KMS-11 (cell line): Measurements from ENCODE around the gene CH25H.

Experiments
- H2AFZ ChIP-seq: fragments of 200-600 bp; sonication (generic); 2 replicates; pipeline ENCODE4 v1.6.1; 2016; ENCODE audit warnings: antibody characterized with exemption, mixed run types, low read depth
- H3K27ac ChIP-seq: fragments of 200-600 bp; sonication (generic); 2 replicates; pipeline ENCODE4 v1.6.1; 2016; ENCODE audit warnings: mild to moderate bottlenecking, mixed run types
- H3K27me3 ChIP-seq: fragments of 200-600 bp; sonication (generic); 2 replicates; pipeline ENCODE4 v1.6.1; 2017; ENCODE audit warnings: mild to moderate bottlenecking, low read depth, mixed run types, moderate library complexity; ENCODE audit not compliant: insufficient read depth
- H3K36me3 ChIP-seq: fragments of 200-600 bp; sonication (generic); 2 replicates; pipeline ENCODE4 v1.6.1; 2017; ENCODE audit warnings: mild to moderate bottlenecking, mixed run types; ENCODE audit not compliant: insufficient read depth
- H3K4me1 ChIP-seq: fragments of 200-600 bp; sonication (generic); 2 replicates; pipeline ENCODE4 v1.6.1; 2016; ENCODE audit warnings: mild to moderate bottlenecking, low read depth, mixed run types; ENCODE audit not compliant: poor library complexity, severe bottlenecking
- H3K4me2 ChIP-seq: fragments of 200-600 bp; sonication (generic); 2 replicates; pipeline ENCODE4 v1.7.0; 2016; ENCODE audit warnings: mild to moderate bottlenecking, mixed run types
- H3K4me3 ChIP-seq: fragments of 200-600 bp; sonication (generic); IDR thresholded peaks from 2 replicates; pipeline ENCODE4 v1.6.1; 2017; ENCODE audit warnings: low read depth, low read length, mixed read lengths; ENCODE audit not compliant: insufficient read depth
- H3K79me2 ChIP-seq: fragments of 200-600 bp; sonication (generic); 2 replicates; pipeline ENCODE4 v1.6.1; 2016; ENCODE audit warnings: low read depth, mixed run types; ENCODE audit not compliant: insufficient read depth
- H3K9ac ChIP-seq: fragments of 200-600 bp; sonication (generic); 2 replicates; pipeline ENCODE4 v1.6.1; 2016; ENCODE audit warnings: mild to moderate bottlenecking, mixed run types
- H4K20me1 ChIP-seq: fragments of 200-600 bp; sonication (generic); 2 replicates; pipeline ENCODE4 v1.6.1; 2016; ENCODE audit warnings: mild to moderate bottlenecking, mixed run types; ENCODE audit not compliant: insufficient read depth
- CTCF ChIP-seq: fragments of 200-600 bp; sonication (generic); conservative IDR thresholded peaks from 2 replicates; pipeline ENCODE4 v1.6.1; 2017; ENCODE audit warnings: low read depth, mild to moderate bottlenecking, antibody characterized with exemption, low read length, moderate library complexity, mixed read lengths

Gene CH25H

GRCh38 chr10:89217057-89217990 lies 10.2 kb upstream of the CH25H start:
- TF ChIP-seq CTCF: peak; percentile 75
- no peak overlapping the region for H3K9ac ChIP-seq

GRCh38 chr10:89216056-89216455 lies 8.9 kb upstream of the CH25H start:
- H3K9ac ChIP-seq: no peak overlapping the region
- no peaks in the 10 kb centered on the region for H3K36me3 ChIP-seq
- H3K27me3 ChIP-seq: no peaks in the 10 kb centered on the region
- no peak for TF ChIP-seq CTCF
- H3K27ac ChIP-seq: no peak overlapping the region
- H3K4me2 ChIP-seq: no peak overlapping the region
- H3K4me3 ChIP-seq: no peak overlapping the region
- no peak overlapping the region for H2AFZ ChIP-seq
- H3K4me1 ChIP-seq: peaks cover 10% of the 10 kb centered on the region
- H4K20me1 ChIP-seq: no peaks in the 10 kb centered on the region
- no peaks in the 10 kb centered on the region for H3K79me2 ChIP-seq

More at GRCh38 chr10:89217057-89217990, 10.2 kb upstream of the CH25H start:
- H3K4me3 ChIP-seq: no peak overlapping the region
- peak overlapping the region; percentile 25 for H3K4me2 ChIP-seq
- no peak overlapping the region for H2AFZ ChIP-seq
- no peaks in the 10 kb centered on the region for H3K36me3 ChIP-seq
- no peaks in the 10 kb centered on the region for H3K79me2 ChIP-seq
- H3K27ac ChIP-seq: no peak overlapping the region
- no peaks in the 10 kb centered on the region for H4K20me1 ChIP-seq
- H3K27me3 ChIP-seq: no peaks in the 10 kb centered on the region
- H3K4me1 ChIP-seq: peaks cover 10% of the 10 kb centered on the region

- TF ChIP-seq CTCF: no peak
These were observed 8.4 kb upstream of the CH25H start for GRCh38 chr10:89215511-89215910.

GRCh38 chr10:89214566-89215165 lies 7.5 kb upstream of the CH25H start:
- TF ChIP-seq CTCF: no peak
- no peak overlapping the region for H3K4me2 ChIP-seq
- no peaks in the 10 kb centered on the region for H3K27me3 ChIP-seq
- H3K36me3 ChIP-seq: no peaks in the 10 kb centered on the region
- no peaks in the 10 kb centered on the region for H3K79me2 ChIP-seq
- H3K4me3 ChIP-seq: no peak overlapping the region
- H3K27ac ChIP-seq: no peak overlapping the region
- H2AFZ ChIP-seq: no peak overlapping the region
- no peak overlapping the region for H3K9ac ChIP-seq
- no peaks in the 10 kb centered on the region for H4K20me1 ChIP-seq
- peaks cover 10% of the 10 kb centered on the region for H3K4me1 ChIP-seq

More at GRCh38 chr10:89215511-89215910, 8.4 kb upstream of the CH25H start:
- Histone ChIP-seq H3K79me2 (no peaks in the 10 kb centered on the region), H3K4me3 (no peak overlapping the region), H3K9ac (no peak overlapping the region), H3K4me1 (peaks cover 10% of the 10 kb centered on the region), H4K20me1 (no peaks in the 10 kb centered on the region), H3K27ac (no peak overlapping the region), H3K36me3 (no peaks in the 10 kb centered on the region), H2AFZ (no peak overlapping the region), H3K27me3 (no peaks in the 10 kb centered on the region), H3K4me2 (no peak overlapping the region)
